ENCODE results near the gene PFN1. TPM values are rescaled to one million over a fixed set of nuclear protein-coding genes. Genes with fewer than 3 reads are reported as not detected.

PFN1 gene
- total RNA-seq, 1 donor from 2014 or later = 874 TPM

GRCh38 chr17:4951486-4951885, 3.2 kb upstream of the PFN1 start:
- H3K36me3 Mint-ChIP-seq (ENCODE audit: low read depth, unreplicated experiment) = peaks cover 14% of the 10 kb centered on the region
- peaks cover 29% of the 10 kb centered on the region for H3K27me3 Mint-ChIP-seq (ENCODE audit: unreplicated experiment)
- H3K9me3 Mint-ChIP-seq (ENCODE audit: unreplicated experiment) = no peaks in the 10 kb centered on the region
- no peak overlapping the region for H3K27ac Mint-ChIP-seq (ENCODE audit: unreplicated experiment)
- H3K4me3 Mint-ChIP-seq (ENCODE audit: unreplicated experiment) = peak overlapping the region; percentile 87
- TF ChIP-seq, protein P1, sequence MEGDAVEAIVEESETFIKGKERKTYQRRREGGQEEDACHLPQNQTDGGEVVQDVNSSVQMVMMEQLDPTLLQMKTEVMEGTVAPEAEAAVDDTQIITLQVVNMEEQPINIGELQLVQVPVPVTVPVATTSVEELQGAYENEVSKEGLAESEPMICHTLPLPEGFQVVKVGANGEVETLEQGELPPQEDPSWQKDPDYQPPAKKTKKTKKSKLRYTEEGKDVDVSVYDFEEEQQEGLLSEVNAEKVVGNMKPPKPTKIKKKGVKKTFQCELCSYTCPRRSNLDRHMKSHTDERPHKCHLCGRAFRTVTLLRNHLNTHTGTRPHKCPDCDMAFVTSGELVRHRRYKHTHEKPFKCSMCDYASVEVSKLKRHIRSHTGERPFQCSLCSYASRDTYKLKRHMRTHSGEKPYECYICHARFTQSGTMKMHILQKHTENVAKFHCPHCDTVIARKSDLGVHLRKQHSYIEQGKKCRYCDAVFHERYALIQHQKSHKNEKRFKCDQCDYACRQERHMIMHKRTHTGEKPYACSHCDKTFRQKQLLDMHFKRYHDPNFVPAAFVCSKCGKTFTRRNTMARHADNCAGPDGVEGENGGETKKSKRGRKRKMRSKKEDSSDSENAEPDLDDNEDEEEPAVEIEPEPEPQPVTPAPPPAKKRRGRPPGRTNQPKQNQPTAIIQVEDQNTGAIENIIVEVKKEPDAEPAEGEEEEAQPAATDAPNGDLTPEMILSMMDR (IDR thresholded peaks at IDR 0.05; ENCODE audit: unreplicated experiment) = no peak
- H3K4me1 Mint-ChIP-seq (ENCODE audit: unreplicated experiment) = peaks cover 27% of the 10 kb centered on the region
- DNase-seq (ENCODE audit: low spot score) = no peak

DNA sequence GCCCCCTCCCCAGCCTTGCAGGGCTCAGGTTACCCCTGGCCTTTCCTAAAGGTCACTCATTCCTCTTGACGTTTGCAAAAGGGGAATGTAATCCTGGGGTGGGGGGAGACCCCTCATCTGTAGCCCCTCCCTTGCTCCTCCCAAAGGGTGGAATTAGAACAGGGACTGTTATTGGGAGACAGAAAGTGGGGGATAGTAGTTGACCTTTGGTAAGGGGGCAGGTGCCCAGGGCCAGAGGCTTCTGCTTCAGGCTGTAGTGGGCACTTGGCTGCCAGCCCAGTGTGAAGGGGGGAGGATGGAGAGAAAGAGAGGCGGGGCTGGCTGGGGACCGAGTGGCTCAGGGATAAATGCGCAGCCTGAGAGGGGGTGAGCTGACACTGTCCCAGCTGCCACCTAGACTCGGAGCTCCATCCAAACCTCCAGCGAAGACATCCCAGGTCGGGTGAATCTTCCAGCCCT, 2.4 kb upstream of the PFN1 start, which contains the start of gene ENO3:
ENO3 (plus strand) TSS at position 374 of the 459 bp plus-strand sequence. CDS start 711 bp downstream, outside the sequence.
- H3K27me3 Mint-ChIP-seq (ENCODE audit: unreplicated experiment) = peaks cover 31% of the 10 kb centered on the region
- peak within 1 kb of the TSS; percentile 87 for H3K4me3 Mint-ChIP-seq (ENCODE audit: unreplicated experiment)
- H3K36me3 Mint-ChIP-seq (ENCODE audit: low read depth, unreplicated experiment) = peaks cover 16% of the 10 kb centered on the region
- H3K4me1 Mint-ChIP-seq (ENCODE audit: unreplicated experiment) = peaks cover 33% of the 10 kb centered on the region
- DNase-seq (ENCODE audit: low spot score) = no peak
- TF ChIP-seq, protein P1 (IDR thresholded peaks at IDR 0.05; ENCODE audit: unreplicated experiment) = no peak
- H3K9me3 Mint-ChIP-seq (ENCODE audit: unreplicated experiment) = no peaks in the 10 kb centered on the region
- peak within 1 kb of the TSS; percentile 75 for H3K27ac Mint-ChIP-seq (ENCODE audit: unreplicated experiment)

- Mint-ChIP-seq H3K27ac (ENCODE audit: unreplicated experiment) (peak overlapping the region; percentile 75), H3K9me3 (ENCODE audit: unreplicated experiment) (no peaks in the 10 kb centered on the region), H3K27me3 (ENCODE audit: unreplicated experiment) (peaks cover 33% of the 10 kb centered on the region), H3K36me3 (ENCODE audit: low read depth, unreplicated experiment) (peaks cover 19% of the 10 kb centered on the region), H3K4me3 (ENCODE audit: unreplicated experiment) (peak overlapping the region; percentile 87), H3K4me1 (ENCODE audit: unreplicated experiment) (peaks cover 38% of the 10 kb centered on the region)
- TF ChIP-seq, protein P1 (IDR thresholded peaks at IDR 0.05; ENCODE audit: unreplicated experiment) = no peak
- DNase-seq (ENCODE audit: low spot score) = peak; percentile 19
Observed at GRCh38 chr17:4950075-4950745, 1.9 kb upstream of the PFN1 start.

GRCh38 chr17:4949321-4950074, 1.2 kb upstream of the PFN1 start:
- DNase-seq (ENCODE audit: low spot score) = peak; percentile 55
- Mint-ChIP-seq H3K27ac (ENCODE audit: unreplicated experiment) (peak overlapping the region; percentile 13), H3K9me3 (ENCODE audit: unreplicated experiment) (no peaks in the 10 kb centered on the region), H3K36me3 (ENCODE audit: low read depth, unreplicated experiment) (peaks cover 24% of the 10 kb centered on the region), H3K4me3 (ENCODE audit: unreplicated experiment) (peak overlapping the region; percentile 83), H3K27me3 (ENCODE audit: unreplicated experiment) (peaks cover 31% of the 10 kb centered on the region), H3K4me1 (ENCODE audit: unreplicated experiment) (peaks cover 46% of the 10 kb centered on the region)
- TF ChIP-seq, protein P1 (IDR thresholded peaks at IDR 0.05; ENCODE audit: unreplicated experiment) = no peak

All from endothelial cell (in vitro differentiated cells).